Esophagus squamous epithelium (tissue), 5 donors: ENCODE data around the gene NTN3. TPM values are rescaled to one million over a fixed set of nuclear protein-coding genes. Genes with fewer than 3 reads are reported as not detected.

Source experiments
- DNase-seq: peaks from one replicate; lab custom pipeline; 2025; lab: John Stamatoyannopoulos, UW
- H3K27ac ChIP-seq, 4 donors: fragments of 200-600 bp; sonication (generic); one replicate each; pipeline ENCODE4 v1.5.1; 2016 to 2019; ENCODE audit warnings: mild to moderate bottlenecking in 1 of 4
- H3K27me3 ChIP-seq, 4 donors: fragments of 200-600 bp; sonication (generic); 1 replicate in 3 of 4; 2 replicates in 1 of 4; pipeline versions ENCODE4 v1.5.1 to v1.6.0; 2017 to 2021; ENCODE audit warnings: antibody characterized with exemption in 1 of 4
- H3K36me3 ChIP-seq, 3 donors: fragments of 200-600 bp; sonication (generic); one replicate each; pipeline ENCODE4 v1.5.1; 2016 to 2019
- H3K4me1 ChIP-seq, 3 donors: fragments of 200-600 bp; sonication (generic); one replicate each; pipeline ENCODE4 v1.5.1; 2017 to 2019
- H3K4me3 ChIP-seq, 4 donors: fragments of 200-600 bp; sonication (generic); 1 replicate in 3 of 4; 2 replicates in 1 of 4; pipeline ENCODE4 v1.5.1; 2016 to 2019; ENCODE audit warnings: mild to moderate bottlenecking in 2 of 4, moderate library complexity in 1 of 4
- H3K9me3 ChIP-seq, 3 donors: fragments of 200-600 bp; sonication (generic); one replicate each; pipeline ENCODE4 v1.5.1; 2016 to 2019
- POLR2A ChIP-seq, 4 donors: fragments of 450-650 bp; IDR thresholded peaks; one replicate each; pipeline ENCODE4 v1.6.1; 2017; ENCODE audit warnings: antibody characterized with exemption in 4 of 4, mild to moderate bottlenecking in 4 of 4, moderate library complexity in 3 of 4
- WGBS, 2 donors: methylation state at CpG; one replicate each; pipeline ENCODE4 v1.1.5; 2018; 5-methylcytosine and 5-hydroxymethylcytosine counted together
- intact Hi-C: fragments of 100-400 bp; cut with DNase I; formaldehyde crosslinking; loops from one replicate; pipeline ENCODE4 v1.15.0; 2022
- total RNA-seq, 4 donors: library from RNA; depleted of rRNA; stranded (reverse); fragments of >200 nt; gene quantifications; one replicate each; pipeline ENCODE4 v1.1.0, GENCODE V29; 2016
- TF ChIP-seq, protein P1 (sequence below), 6 experiments: fragments of 450-650 bp in 4 of 6; fragments of 200-600 bp in 2 of 6; sonication (generic) in 2 of 6; IDR thresholded peaks; one replicate each; pipeline ENCODE4 v1.5.1; 2016 to 2019; ENCODE audit warnings: antibody characterized with exemption in 6 of 6, mild to moderate bottlenecking in 4 of 6, moderate library complexity in 4 of 6
- donor health status: DM: yes; HTN: yes; CAD: no.

NTN3 gene
- total RNA-seq, 4 donors from 2014 or later, result 0.38 TPM; not detected in 3

DNA sequence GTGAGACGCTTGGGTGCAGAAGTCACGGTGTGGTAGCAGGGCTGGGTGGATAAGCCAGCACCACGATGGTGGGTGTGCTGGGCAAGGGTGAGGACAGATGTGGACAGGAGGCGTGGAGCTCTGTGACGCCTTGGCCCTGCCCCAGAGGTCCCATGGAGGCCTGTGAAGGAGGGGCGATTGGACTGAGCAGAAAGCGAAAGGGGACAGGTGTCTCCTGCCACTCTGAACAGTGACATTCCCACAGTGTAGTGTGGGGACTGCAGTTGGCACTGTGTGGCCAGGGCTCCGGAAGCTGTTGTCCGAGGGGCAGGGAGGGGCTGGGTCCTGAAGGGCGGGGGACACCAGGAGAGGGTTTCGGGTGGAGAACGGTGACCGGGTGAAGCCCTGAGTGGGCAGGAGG is 11.2 kb downstream of the NTN3 start:
- Histone ChIP-seq H3K27ac (peak overlapping the region; percentile 25 to 70 (median 50)), H3K27me3 (no peaks in the 10 kb centered on the region), H3K4me3 (no peak overlapping the region), H3K9me3 (no peaks in the 10 kb centered on the region), H3K4me1 (peaks cover 0 to 48% (median 7%) of the 10 kb centered on the region in 3 donors), H3K36me3 (no peaks in the 10 kb centered on the region)
- TF ChIP-seq, protein P1, sequence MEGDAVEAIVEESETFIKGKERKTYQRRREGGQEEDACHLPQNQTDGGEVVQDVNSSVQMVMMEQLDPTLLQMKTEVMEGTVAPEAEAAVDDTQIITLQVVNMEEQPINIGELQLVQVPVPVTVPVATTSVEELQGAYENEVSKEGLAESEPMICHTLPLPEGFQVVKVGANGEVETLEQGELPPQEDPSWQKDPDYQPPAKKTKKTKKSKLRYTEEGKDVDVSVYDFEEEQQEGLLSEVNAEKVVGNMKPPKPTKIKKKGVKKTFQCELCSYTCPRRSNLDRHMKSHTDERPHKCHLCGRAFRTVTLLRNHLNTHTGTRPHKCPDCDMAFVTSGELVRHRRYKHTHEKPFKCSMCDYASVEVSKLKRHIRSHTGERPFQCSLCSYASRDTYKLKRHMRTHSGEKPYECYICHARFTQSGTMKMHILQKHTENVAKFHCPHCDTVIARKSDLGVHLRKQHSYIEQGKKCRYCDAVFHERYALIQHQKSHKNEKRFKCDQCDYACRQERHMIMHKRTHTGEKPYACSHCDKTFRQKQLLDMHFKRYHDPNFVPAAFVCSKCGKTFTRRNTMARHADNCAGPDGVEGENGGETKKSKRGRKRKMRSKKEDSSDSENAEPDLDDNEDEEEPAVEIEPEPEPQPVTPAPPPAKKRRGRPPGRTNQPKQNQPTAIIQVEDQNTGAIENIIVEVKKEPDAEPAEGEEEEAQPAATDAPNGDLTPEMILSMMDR (IDR thresholded peaks at IDR 0.05), result no peak
- no peak for TF ChIP-seq POLR2A (IDR thresholded peaks at IDR 0.05)
- intact Hi-C loops, result no loop called here
- 72 to 82% methylated on average over 9 to 10 of the region's 13 CpGs for WGBS, 2 donors
- DNase-seq, result no peak

DNA sequence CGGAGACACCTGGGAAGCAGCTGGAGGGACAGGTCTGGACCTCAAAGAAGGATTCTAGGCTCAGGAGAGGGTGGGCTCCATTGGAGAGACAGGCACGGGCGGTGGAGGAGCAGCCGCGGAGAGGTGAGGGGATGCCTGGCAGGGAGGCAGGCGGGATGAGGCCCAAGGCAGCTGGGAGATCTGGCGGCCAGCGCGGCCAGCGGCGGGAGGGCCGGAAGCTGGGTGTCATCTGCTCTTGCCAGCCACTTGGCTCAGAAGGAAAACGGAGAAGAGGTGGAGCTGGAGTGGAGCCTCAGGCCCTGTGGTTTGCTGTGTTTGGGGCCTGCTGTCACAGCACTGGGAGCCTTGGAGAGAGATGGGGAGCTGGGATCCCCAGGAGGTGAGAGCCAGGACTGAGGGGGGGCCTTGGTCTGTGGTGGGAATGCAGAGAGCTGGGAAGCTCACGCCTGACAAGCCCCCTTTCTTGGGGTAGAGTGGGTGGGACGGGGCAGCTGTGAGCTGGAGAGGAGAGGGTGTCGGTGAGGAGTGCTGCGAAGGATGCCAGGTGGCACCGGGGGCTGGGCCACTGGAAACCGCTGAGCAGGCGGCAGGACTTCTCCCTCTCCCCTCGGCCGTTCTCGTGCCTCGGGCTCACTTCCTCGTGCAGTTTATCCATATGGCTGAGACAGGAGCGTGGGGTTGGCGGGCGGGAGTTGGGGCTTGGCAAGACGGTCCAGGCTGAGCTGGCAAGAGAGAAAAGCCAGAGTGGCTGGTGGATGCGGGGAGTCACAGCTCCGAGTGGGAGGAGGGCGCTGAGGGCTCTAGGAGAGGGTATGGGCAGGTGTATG is 11.8 kb downstream of the NTN3 start:
- no peak for TF ChIP-seq POLR2A (IDR thresholded peaks at IDR 0.05)
- TF ChIP-seq, protein P1 (IDR thresholded peaks at IDR 0.05), result no peak
- DNase-seq, result no peak
- Histone ChIP-seq H3K27ac (peak overlapping the region; percentile 25 to 70 (median 50)), H3K4me3 (peak overlapping the region in 2 of 4 donors; percentile 11 to 31), H3K36me3 (no peaks in the 10 kb centered on the region), H3K4me1 (peaks cover 0 to 55% (median 7%) of the 10 kb centered on the region in 3 donors), H3K9me3 (no peaks in the 10 kb centered on the region), H3K27me3 (no peaks in the 10 kb centered on the region)
- intact Hi-C loops, result no loop called here
- WGBS, 2 donors, result 68 to 69% methylated on average over 18 to 23 of the region's 32 CpGs

DNA sequence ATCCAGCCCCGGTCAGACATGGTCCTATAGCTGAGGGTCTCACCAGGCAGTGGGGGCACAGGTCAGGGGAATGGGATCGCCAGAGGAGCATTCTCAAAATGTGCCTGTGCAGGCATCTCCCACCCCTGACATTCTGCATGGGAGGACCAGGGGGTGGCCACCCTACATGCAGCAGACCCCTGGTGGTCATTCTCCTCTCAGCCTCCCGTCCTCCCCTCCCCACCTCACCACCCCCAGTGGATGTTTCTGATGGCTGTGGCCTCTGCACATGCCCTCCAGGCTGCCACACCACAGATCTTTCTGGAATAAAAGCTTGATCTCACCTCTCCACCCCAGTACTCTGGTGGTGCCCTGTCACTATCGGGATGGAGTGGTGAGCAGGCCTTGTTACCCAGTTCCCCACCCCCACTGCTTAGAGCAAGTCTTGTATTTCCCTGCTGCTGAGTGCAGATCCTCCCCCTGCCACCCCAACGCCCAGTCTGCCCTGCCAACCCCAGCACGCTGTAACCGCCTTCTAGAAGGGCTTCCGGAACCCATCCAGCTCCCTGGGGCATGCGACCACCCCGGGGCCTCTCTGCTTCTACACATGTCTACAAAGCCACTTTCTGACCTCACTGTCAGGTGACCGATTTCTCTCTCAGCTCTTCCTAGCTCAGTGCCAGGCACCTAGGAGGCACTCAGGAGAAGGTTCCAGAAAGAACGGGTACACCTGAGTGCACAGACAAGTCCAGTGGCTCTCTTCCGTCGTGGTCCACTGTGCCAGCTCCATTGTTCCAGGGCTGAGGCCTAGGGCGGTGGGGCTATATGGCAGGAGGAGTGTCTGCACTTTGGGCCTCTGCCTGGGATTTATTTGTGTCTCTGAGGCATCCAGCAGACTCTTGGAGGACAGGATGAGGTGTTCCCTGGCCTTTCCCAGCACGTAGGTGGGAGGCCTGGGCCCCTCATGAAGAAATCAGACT is 13.1 kb downstream of the NTN3 start:
- intact Hi-C loops, result no loop called here
- TF ChIP-seq, protein P1 (IDR thresholded peaks at IDR 0.05), result no peak
- no peak for TF ChIP-seq POLR2A (IDR thresholded peaks at IDR 0.05)
- Histone ChIP-seq H3K36me3 (no peaks in the 10 kb centered on the region), H3K27ac (peak overlapping the region in 1 of 4 donors; percentile 70), H3K27me3 (no peaks in the 10 kb centered on the region), H3K4me3 (no peak overlapping the region), H3K4me1 (peaks cover 0 to 57% (median 7%) of the 10 kb centered on the region in 3 donors), H3K9me3 (no peaks in the 10 kb centered on the region)
- 84 to 87% methylated on average over 13 to 16 of the region's 16 CpGs for WGBS, 2 donors
- DNase-seq, result no peak

DNA sequence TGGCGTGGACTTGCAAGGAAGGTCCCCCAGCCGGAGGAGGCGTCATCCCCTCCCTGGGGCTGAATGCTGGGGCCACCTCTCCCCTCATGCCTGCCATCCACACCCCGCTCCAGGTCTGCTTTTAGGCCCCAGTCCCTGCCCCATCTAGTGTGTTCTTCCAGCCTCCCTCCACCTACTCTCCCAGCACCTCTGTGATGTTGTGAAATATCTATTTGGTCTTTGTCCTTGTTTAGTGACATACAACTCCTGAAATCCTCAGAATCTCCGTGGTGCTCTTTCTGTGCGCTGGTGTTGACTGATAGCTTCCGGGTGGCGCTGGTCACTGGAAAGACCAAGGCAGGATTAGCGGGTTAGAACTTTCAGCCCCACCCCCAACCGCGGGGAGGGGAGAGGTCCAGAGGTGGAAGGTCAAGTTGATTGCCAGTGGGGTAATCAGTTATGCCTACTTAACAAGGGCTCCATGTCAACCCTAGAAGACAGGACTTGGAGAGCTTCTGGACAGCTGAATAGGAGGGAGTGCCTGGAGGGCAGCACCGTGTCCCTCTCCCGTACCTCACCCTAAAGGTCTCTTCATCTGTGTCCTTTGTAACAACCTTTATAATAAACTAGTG is 13.9 kb downstream of the NTN3 start:
- Histone ChIP-seq H3K27ac (no peak overlapping the region), H3K4me1 (peaks cover 0 to 57% (median 7%) of the 10 kb centered on the region in 3 donors), H3K4me3 (no peak overlapping the region), H3K36me3 (no peaks in the 10 kb centered on the region), H3K27me3 (no peaks in the 10 kb centered on the region), H3K9me3 (no peaks in the 10 kb centered on the region)
- no peak for DNase-seq
- WGBS, 2 donors, result 80 to 90% methylated on average over 10 to 11 of the region's 13 CpGs
- TF ChIP-seq POLR2A (IDR thresholded peaks at IDR 0.05), result no peak
- TF ChIP-seq, protein P1 (IDR thresholded peaks at IDR 0.05), result no peak
- intact Hi-C loops, result no loop called here
